ENCODE results near the gene GALNT7. TPM values are rescaled to one million over a fixed set of nuclear protein-coding genes. Genes with fewer than 3 reads are reported as not detected.

GALNT7 gene
- polyA plus RNA-seq, 3 donors, result 12.3 to 29.0 (median 19.7) TPM

GRCh38 chr4:173272996-173273395 is 104.4 kb downstream of the GALNT7 start:
- DNase-seq, result peak in 1 of 3 donors; percentile 4
- Histone ChIP-seq H3K4me1 (ENCODE audit: control insufficient read depth in 1 of 2, insufficient read depth in 2 of 2, low read length in 2 of 2) (no peaks in the 10 kb centered on the region), H3K9me3 (replicated peaks in 1 of 2; ENCODE audit: control insufficient read depth in 1 of 2, insufficient read depth in 1 of 2, low read length in 2 of 2) (no peaks in the 10 kb centered on the region), H3K27me3 (ENCODE audit: control insufficient read depth in 2 of 2, insufficient read depth in 2 of 2, low read length in 2 of 2) (no peaks in the 10 kb centered on the region), H3K27ac (ENCODE audit: low read depth in 1 of 2, low read length in 2 of 2) (no peak overlapping the region), H3K79me2 (ENCODE audit: insufficient read depth, low read length) (peaks cover 61% of the 10 kb centered on the region), H4K20me1 (ENCODE audit: insufficient read depth, low read length) (peaks cover 37% of the 10 kb centered on the region), H3K4me2 (replicated peaks; ENCODE audit: extremely low read depth, low read length, poor library complexity, severe bottlenecking) (no peak overlapping the region), H3K9ac (ENCODE audit: insufficient read depth, low read length, poor library complexity, severe bottlenecking) (no peak overlapping the region), H3K36me3 (replicated peaks in 1 of 2; ENCODE audit: control insufficient read depth in 1 of 2, insufficient read depth in 2 of 2, low read length in 2 of 2) (peaks cover 4 to 13% of the 10 kb centered on the region in 2 donors), H3K4me3 (replicated peaks in 1 of 3; ENCODE audit: low read depth in 2 of 3, low read length in 3 of 3) (no peak overlapping the region), H2AFZ (ENCODE audit: insufficient read depth, low read depth, low read length, poor library complexity, severe bottlenecking) (no peak overlapping the region)
- no peak for TF ChIP-seq CTCF (IDR thresholded peaks at IDR 0.05)
- Mint-ChIP-seq H3K27me3 (ENCODE audit: low read depth in 3 of 3) (no peaks in the 10 kb centered on the region), H3K4me3 (no peak overlapping the region), H3K36me3 (peaks cover 17 to 22% of the 10 kb centered on the region in 2 donors), H3K9me3 (peaks cover 0 to 7% (median 4%) of the 10 kb centered on the region in 7 donors), H3K4me1 (peaks cover 6% of the 10 kb centered on the region), H3K27ac (no peak overlapping the region)
- no CpG with 5 or more reads among the region's 1 CpG for WGBS (ENCODE audit: insufficient coverage)
- intact Hi-C loops (cut with micrococcal nuclease), result no loop called here

- H3K4me2 ChIP-seq (replicated peaks; ENCODE audit: extremely low read depth, low read length, poor library complexity, severe bottlenecking), result no peak overlapping the region
- peaks cover 34% of the 10 kb centered on the region for H4K20me1 ChIP-seq (ENCODE audit: insufficient read depth, low read length)
- DNase-seq, result no peak
- no peak overlapping the region for H3K27ac ChIP-seq (ENCODE audit: low read depth in 1 of 2, low read length in 2 of 2)
- H3K9me3 ChIP-seq (replicated peaks in 1 of 2; ENCODE audit: control insufficient read depth in 1 of 2, insufficient read depth in 1 of 2, low read length in 2 of 2), result no peaks in the 10 kb centered on the region
- no peak for TF ChIP-seq CTCF (IDR thresholded peaks at IDR 0.05)
- H3K9me3 Mint-ChIP-seq, result peaks cover 0 to 8% (median 4%) of the 10 kb centered on the region in 7 donors
- peaks cover 4 to 13% of the 10 kb centered on the region in 2 donors for H3K36me3 ChIP-seq (replicated peaks in 1 of 2; ENCODE audit: control insufficient read depth in 1 of 2, insufficient read depth in 2 of 2, low read length in 2 of 2)
- H3K79me2 ChIP-seq (ENCODE audit: insufficient read depth, low read length), result peaks cover 61% of the 10 kb centered on the region
- H3K4me3 ChIP-seq (replicated peaks in 1 of 3; ENCODE audit: low read depth in 2 of 3, low read length in 3 of 3), result no peak overlapping the region
- peaks cover 6% of the 10 kb centered on the region for H3K4me1 Mint-ChIP-seq
- no peaks in the 10 kb centered on the region for H3K4me1 ChIP-seq (ENCODE audit: control insufficient read depth in 1 of 2, insufficient read depth in 2 of 2, low read length in 2 of 2)
- intact Hi-C loops (cut with micrococcal nuclease), result no loop called here
- no peak overlapping the region for H3K4me3 Mint-ChIP-seq
- H3K36me3 Mint-ChIP-seq, result peaks cover 19 to 20% of the 10 kb centered on the region in 2 donors
- no peak overlapping the region for H3K9ac ChIP-seq (ENCODE audit: insufficient read depth, low read length, poor library complexity, severe bottlenecking)
- H2AFZ ChIP-seq (ENCODE audit: insufficient read depth, low read depth, low read length, poor library complexity, severe bottlenecking), result no peak overlapping the region
- no peak overlapping the region for H3K27ac Mint-ChIP-seq
- no peaks in the 10 kb centered on the region for H3K27me3 ChIP-seq (ENCODE audit: control insufficient read depth in 2 of 2, insufficient read depth in 2 of 2, low read length in 2 of 2)
- no peaks in the 10 kb centered on the region for H3K27me3 Mint-ChIP-seq (ENCODE audit: low read depth in 3 of 3)
These were observed 105.3 kb downstream of the GALNT7 start for GRCh38 chr4:173273941-173274340.
